Peyer's patch (tissue), 4 donors: ENCODE data around the gene GDF11. TPM values are rescaled to one million over a fixed set of nuclear protein-coding genes. Genes with fewer than 3 reads are reported as not detected.

Experiments used
- DNase-seq, 3 donors: peaks; one replicate each; pipeline ENCODE4 v3.0.0-alpha.2; 2017 to 2019
- H3K27ac ChIP-seq, 4 donors: fragments of 200-600 bp; sonication (generic); one replicate each; pipeline ENCODE4 v1.5.1; 2016 to 2019
- H3K27me3 ChIP-seq, 2 donors: fragments of 200-600 bp; sonication (generic); one replicate each; pipeline ENCODE4 v1.5.1; 2019
- H3K36me3 ChIP-seq, 3 donors: fragments of 200-600 bp; sonication (generic); one replicate each; pipeline ENCODE4 v1.5.1; 2016 to 2019
- H3K4me1 ChIP-seq, 4 donors: fragments of 200-600 bp; sonication (generic); one replicate each; pipeline ENCODE4 v1.5.1; 2016 to 2019
- H3K4me3 ChIP-seq, 4 donors: fragments of 200-600 bp; sonication (generic); 1 replicate in 3 of 4; 2 replicates in 1 of 4; pipeline ENCODE4 v1.5.1; 2016 to 2019; ENCODE audit warnings: mild to moderate bottlenecking in 1 of 4
- H3K9me3 ChIP-seq, 4 donors: fragments of 200-600 bp; sonication (generic); one replicate each; pipeline ENCODE4 v1.5.1; 2016 to 2019; ENCODE audit warnings: mild to moderate bottlenecking in 1 of 4
- CTCF ChIP-seq, 6 experiments: fragments of 450-650 bp in 4 of 6; fragments of 200-600 bp in 2 of 6; sonication (generic) in 1 of 6; IDR thresholded peaks; one replicate each; pipeline ENCODE4 v1.5.1; 2017 to 2019; ENCODE audit warnings: antibody characterized with exemption in 6 of 6, mild to moderate bottlenecking in 3 of 6, moderate library complexity in 1 of 6
- POLR2A ChIP-seq, 2 donors: fragments of 450-650 bp; IDR thresholded peaks; one replicate each; pipeline ENCODE4 v1.5.1; 2017; ENCODE audit warnings: antibody characterized with exemption in 2 of 2, mild to moderate bottlenecking in 2 of 2, moderate library complexity in 2 of 2
- total RNA-seq, 4 donors: library from RNA; depleted of rRNA; stranded (reverse); fragments of >200 nt; gene quantifications; one replicate each; pipeline ENCODE4 v1.1.0, GENCODE V29; 2016

Gene GDF11
- total RNA-seq, 4 donors from 2014 or later: 0.35 to 14.9 (median 1.1) TPM

- peak in 1 of 3 donors; percentile 40 for DNase-seq
- Histone ChIP-seq H3K36me3 (no peaks in the 10 kb centered on the region), H3K27me3 (no peaks in the 10 kb centered on the region), H3K9me3 (no peaks in the 10 kb centered on the region), H3K27ac (no peak overlapping the region), H3K4me1 (peaks cover 0 to 14% (median 7%) of the 10 kb centered on the region in 4 donors), H3K4me3 (no peak overlapping the region)
- no peak for TF ChIP-seq CTCF (IDR thresholded peaks at IDR 0.05)
- no peak for TF ChIP-seq POLR2A (IDR thresholded peaks at IDR 0.05)
Measured at GRCh38 chr12:55736076-55736475, 6.8 kb upstream of the GDF11 start.

DNA sequence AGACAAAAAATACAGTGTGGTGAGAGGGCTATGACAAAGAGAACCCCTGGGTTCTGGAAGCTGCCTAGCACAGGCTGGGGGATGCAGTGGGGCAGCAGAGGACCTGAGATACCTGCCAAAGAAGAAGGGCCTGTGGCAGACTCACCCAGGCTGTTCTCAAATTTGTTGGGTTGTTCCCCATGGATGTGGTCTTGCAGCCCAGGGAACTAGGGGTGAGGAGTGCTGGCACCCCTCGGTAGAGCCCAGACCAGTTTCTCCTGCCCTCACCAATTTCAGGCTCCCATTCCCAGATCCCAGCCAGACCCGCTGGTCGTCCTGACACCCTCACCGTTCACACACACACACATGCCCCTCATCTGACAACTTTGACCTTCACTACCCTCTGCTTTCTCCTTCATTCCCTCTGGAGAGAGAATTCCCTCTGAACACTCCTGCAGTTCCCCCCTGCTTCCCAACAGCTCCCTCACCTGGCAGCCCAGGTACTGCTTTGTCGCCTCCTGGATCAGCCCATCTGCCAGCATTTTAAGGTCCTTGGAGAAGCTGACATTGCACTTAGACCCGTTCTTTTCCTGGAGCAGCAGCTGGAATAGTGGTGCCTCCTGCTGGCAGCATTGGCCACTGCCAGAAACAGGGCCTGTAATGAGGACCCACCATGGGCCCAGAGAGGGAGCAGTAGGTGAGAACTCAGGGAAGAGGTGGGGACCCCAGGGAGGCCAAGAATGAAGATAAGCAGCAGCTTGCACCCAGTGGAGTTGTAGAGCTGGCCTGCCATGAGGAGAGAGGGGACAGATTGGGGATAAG, 5.9 kb upstream of the GDF11 start:
- no peak overlapping the region for H3K27ac ChIP-seq
- peaks cover 0 to 10% (median 7%) of the 10 kb centered on the region in 4 donors for H3K4me1 ChIP-seq
- no peak overlapping the region for H3K4me3 ChIP-seq
- TF ChIP-seq POLR2A (IDR thresholded peaks at IDR 0.05) (no peak), CTCF (IDR thresholded peaks at IDR 0.05) (peak; percentile 61 to 99 (median 88))
- H3K27me3 ChIP-seq: no peaks in the 10 kb centered on the region
- no peaks in the 10 kb centered on the region for H3K9me3 ChIP-seq
- peak; percentile 76 to 91 (median 89) for DNase-seq
- H3K36me3 ChIP-seq: no peaks in the 10 kb centered on the region

DNA sequence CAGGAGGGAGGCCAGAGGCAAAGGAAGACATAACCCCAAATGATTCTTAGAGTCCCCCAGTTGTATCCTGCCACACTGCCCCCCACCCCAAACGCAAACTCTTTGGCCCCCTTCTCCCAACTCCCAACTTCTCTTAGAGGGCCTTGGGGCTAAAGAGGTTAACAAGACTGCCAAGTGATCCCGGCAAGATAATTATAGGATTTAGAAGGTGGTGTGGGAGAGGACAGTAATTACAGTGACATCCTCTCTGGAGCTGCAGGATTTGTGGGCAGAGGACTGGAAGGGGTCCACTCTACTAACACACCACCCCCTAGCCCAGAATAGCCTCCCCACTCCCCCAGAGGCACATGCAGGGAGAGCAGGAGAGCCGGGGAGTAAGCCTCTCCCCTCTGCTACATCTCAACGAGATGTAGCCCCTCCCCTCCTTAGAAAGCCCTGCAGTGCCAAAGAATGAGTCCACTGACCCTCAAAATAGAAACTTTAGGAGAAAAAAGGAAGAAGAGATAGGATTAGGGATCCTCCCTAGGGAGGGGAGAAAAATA, 5.3 kb upstream of the GDF11 start:
- peaks cover 0 to 10% (median 8%) of the 10 kb centered on the region in 4 donors for H3K4me1 ChIP-seq
- DNase-seq: peak in 1 of 3 donors; percentile 45
- H3K27ac ChIP-seq: peak overlapping the region; percentile 60 to 90 (median 64)
- no peaks in the 10 kb centered on the region for H3K9me3 ChIP-seq
- TF ChIP-seq POLR2A (IDR thresholded peaks at IDR 0.05) (no peak), CTCF (IDR thresholded peaks at IDR 0.05) (no peak)
- H3K36me3 ChIP-seq: no peaks in the 10 kb centered on the region
- H3K27me3 ChIP-seq: no peaks in the 10 kb centered on the region
- peak overlapping the region in 1 of 4 donors; percentile 45 for H3K4me3 ChIP-seq

- Histone ChIP-seq H3K27ac (peak overlapping the region; percentile 60 to 90 (median 64)), H3K36me3 (no peaks in the 10 kb centered on the region), H3K4me3 (peak overlapping the region; percentile 39 to 60 (median 47)), H3K27me3 (no peaks in the 10 kb centered on the region), H3K4me1 (peaks cover 0 to 11% (median 9%) of the 10 kb centered on the region in 4 donors), H3K9me3 (no peaks in the 10 kb centered on the region)
- TF ChIP-seq CTCF (IDR thresholded peaks at IDR 0.05) (peak; percentile 83 to 98 (median 98)), POLR2A (IDR thresholded peaks at IDR 0.05) (no peak)
- DNase-seq: peak in 2 of 3 donors; percentile 94
Measured at GRCh38 chr12:55738123-55739024, 4.5 kb upstream of the GDF11 start.

DNA sequence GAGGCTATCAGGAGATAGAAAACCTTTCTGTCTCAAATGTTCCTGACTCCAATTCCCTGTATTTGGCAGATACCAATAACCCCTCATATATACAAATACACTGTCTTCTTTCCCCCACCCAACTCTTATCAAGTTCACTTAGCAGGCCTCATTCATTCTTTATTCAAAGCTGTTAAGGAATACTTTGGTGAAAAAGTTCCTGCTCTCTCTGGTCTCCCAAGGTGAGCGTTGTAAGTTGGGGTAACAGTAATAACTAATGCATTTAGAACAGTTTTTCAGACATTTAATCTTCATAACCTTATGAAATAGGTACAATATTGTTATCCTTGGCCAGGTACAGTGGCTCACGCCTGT, 3.9 kb upstream of the GDF11 start:
- Histone ChIP-seq H3K36me3 (no peaks in the 10 kb centered on the region), H3K27ac (peak overlapping the region in 1 of 4 donors; percentile 90), H3K4me1 (peaks cover 0 to 16% (median 12%) of the 10 kb centered on the region in 4 donors), H3K27me3 (peaks cover 0 to 4% of the 10 kb centered on the region in 2 donors), H3K9me3 (no peaks in the 10 kb centered on the region), H3K4me3 (peak overlapping the region in 3 of 4 donors; percentile 39 to 60 (median 45))
- TF ChIP-seq CTCF (IDR thresholded peaks at IDR 0.05): no peak
- TF ChIP-seq POLR2A (IDR thresholded peaks at IDR 0.05): no peak
- DNase-seq: no peak
